ENCODE measurements around the gene SLIT3.

SLIT3 gene

DNA sequence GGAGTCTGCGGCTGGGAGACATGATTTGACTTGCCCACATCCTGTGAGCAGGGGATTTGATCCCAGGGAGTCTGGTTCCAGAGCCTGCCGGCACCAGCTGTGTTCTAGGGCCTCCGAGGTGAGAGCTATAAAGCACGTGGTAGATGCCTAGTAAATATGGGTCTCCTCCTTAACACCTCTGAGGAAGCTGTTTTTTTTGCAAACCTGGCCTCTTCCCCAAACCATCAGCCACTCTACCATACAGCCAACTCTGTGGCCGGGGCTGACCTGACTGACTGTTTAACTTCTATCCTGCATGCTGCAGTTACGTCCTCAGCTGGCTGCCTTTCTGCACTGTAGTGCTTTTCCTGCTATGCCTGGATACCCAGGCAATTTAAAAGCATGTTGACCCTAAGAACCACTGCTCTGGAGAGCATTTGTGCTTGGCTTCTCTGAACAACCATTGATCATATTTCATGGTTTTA, 220.5 kb downstream of the SLIT3 start:
- DNase-seq (ENCODE audit: low read depth in 2 of 2) = no peak

DNA sequence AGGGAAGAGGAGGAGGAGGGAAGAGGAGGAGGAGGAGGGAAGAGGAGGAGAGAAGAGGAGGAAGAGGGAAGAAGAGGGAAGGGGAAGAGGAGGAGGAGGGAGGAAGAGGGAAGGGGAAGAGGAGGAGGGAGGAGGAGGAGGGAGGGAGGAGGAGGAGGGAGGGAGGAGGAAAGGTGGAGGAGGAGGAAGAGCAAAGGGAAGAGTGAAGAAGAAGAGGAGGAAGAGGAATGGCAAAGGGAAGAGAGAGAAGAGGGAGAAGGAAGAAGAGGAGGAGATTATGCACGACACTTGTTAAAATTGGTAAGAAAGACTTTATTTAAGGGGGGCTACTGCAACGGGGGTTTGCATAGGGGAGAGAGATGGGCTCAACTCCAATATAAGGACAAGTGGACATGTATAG, 221.2 kb downstream of the SLIT3 start:
- DNase-seq (ENCODE audit: low read depth in 2 of 2) = no peak

DNA sequence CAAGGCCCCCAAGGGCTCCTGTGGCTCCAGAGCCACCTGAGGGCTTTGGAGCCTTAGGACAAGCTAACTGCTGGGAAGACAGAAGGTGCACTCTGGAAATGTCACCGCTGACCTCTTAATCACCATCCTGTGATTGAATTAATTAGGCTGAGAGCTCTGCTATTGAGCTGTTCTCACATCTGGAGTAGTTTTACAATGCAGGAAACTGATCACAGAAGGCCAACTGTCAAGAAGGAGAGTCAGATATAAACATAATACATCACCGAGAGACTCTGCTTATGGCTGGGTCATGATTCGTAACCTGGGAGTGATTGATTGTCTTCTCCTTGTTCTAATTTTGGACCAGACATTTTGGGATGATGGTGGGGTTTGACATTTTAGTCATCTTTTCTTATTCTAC, 226.1 kb downstream of the SLIT3 start:
- no peak for DNase-seq (ENCODE audit: low read depth in 2 of 2)

DNA sequence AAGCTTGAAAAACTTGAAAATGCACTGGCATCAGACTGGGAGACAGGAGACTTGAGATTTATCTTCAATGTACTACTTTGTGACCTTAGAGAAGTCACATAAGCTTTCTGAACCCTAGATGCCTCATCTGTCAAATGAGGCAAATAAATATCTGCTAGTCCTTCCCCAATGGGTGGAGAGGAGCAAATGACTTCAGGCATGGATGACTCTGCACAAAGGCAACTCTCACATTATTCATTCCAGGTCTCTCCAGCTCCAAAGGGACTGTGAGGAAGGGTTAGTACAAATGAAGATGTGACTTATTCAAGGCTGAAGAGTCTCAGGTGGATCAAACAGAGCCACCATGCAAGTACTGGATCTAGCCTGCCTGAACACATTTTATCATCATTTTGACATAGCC, 228.7 kb downstream of the SLIT3 start:
- DNase-seq (ENCODE audit: low read depth in 2 of 2) = no peak

DNA sequence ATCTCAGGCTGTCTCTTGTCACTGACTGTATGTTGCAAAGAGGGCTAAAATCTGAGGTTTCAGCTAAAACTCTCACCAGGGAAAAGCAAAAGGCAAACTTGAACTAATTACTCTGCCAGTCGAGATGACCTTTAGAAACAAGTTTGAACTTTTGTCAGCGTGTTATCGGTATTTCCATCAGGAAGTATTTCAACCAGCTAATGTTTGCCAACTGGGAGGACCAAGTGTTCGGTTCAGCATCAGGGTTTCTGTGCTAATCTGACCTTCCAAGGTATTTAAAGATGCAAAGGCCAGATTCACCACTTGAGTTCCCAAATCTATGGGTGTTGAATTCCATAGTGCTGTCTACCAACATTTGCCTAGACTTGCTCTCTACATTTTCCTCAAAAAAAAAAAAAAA, 230.5 kb downstream of the SLIT3 start:
- no peak for DNase-seq (ENCODE audit: low read depth in 2 of 2)

DNA sequence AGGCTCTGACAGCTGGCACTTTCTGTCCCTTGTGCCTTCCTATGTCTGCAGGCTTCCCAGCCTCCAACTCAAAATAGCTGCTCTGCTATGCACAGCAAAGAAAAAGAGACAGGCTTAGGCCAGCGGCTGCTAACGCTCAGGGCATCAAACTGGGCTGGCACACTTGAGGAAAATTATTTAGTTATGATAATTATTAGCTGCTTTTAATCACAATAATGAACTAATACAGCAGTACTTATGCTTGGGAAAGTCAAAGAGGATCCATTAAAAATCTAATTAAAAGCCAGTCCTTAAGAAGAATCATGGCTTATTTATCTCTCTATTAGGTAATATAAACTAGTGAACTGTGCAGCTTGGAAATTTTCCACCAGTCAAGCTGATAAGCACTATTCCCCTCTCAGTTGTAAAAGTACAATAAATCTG, 233.2 kb downstream of the SLIT3 start:
- DNase-seq (ENCODE audit: low read depth in 2 of 2) = no peak

DNA sequence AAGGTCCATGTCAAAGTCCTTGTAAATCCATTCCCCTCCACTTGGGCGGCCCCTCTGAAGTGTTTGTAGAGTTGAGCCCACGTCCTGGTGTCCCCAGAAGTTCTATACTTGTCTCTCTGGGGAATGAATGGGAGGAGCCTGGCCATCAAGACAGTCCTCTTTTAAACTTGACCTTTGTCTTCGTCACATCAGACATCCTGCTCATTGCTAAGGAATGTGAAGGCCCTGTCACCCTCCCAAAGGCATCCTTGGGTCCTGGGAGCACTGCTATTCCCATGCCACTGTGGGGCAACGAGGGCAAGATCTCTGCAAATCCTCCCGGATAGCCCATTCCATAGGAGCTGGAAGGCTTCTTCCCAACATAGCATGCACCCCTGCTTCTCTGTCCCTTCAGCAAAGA, 235.5 kb downstream of the SLIT3 start:
- DNase-seq (ENCODE audit: low read depth in 2 of 2) = no peak

DNA sequence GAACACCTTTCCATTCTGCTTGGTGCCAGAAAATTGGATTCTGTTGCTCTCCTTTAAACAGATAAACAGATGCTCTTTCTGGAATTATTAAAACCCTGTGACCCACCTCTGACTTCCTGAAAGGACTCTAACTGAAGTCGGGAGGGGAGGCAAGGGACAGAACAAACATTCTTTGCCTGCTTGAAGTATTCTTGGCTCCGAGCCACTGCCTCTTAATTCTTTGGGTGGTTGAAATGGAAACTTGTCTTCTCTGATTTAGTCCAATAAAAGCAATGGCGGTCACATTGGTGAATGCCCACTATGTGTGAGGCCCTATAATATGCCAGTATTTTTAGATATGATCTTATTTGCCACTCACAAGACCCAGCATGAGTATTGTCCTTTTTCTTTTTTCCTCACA, 236.8 kb downstream of the SLIT3 start:
- no peak for DNase-seq (ENCODE audit: low read depth in 2 of 2)

DNA sequence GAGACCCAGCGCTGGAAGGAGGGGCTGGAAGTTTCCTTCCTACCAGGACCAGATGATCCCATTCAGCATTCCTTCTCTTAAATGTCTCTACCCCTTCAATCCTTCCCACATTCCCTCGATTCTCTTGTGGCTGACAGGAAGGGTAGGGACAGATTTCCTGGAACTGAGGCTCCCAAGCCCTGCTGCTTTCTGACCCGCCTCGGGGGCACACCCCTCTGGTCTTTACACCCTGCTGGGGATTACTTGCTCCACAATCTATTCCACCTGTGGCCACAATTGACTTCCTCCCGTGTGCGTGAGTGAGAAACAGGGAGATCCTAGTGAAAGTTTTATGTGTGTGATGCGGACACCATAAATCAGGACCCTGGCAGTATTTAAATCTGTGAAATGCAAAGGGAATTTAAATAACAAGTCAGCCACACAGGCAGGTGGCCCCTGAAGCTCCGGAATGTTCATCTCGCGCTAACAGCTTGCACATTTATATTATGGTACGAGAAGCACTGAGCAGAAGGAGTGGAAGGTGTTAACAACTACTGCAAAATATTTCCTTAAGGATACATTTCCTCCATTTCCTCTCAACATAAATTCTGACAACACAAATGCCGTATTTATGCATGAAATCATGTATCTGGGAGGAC, 237.5 kb downstream of the SLIT3 start:
- DNase-seq (ENCODE audit: low read depth in 2 of 2) = no peak

DNA sequence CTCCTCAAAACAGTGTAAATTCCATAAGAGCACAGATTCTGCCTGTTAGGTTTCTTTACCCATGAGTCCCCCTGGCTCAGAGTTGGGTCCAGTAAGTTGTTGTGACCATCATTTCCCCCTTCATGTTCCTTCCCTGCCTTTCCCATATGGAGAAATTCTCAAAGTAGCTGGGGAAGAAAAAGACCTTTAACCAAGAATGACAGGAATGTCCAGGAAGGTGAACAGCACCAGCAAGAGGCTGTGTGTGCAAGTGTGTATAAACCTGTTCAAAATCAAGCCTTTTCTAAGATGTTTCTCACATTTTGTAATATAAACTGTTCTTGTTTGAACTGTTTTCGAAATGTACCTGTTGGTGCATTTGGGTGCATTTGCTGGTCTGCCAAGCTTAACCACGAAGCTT, 238.2 kb downstream of the SLIT3 start:
- no peak for DNase-seq (ENCODE audit: low read depth in 2 of 2)

DNA sequence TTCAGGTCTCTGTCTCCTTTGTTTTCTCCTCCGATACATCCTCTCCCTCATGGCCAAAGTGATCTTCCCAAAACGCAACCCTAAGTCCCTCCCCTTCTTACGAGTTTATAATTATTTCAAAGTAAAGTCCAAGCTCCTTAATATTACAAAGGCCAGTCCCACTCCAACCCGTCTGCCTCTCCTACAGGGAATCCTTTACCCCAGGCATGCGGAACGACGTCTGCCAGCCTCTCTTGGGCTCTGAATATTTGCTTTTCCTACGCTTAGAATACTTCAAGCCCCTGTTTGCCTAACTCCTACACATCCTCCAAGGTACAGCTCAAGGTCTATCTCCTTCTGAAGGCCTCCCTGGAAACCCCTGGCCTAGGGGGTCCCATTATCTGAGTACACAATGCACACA, 246.4 kb downstream of the SLIT3 start:
- no peak for DNase-seq (ENCODE audit: low read depth in 2 of 2)

DNA sequence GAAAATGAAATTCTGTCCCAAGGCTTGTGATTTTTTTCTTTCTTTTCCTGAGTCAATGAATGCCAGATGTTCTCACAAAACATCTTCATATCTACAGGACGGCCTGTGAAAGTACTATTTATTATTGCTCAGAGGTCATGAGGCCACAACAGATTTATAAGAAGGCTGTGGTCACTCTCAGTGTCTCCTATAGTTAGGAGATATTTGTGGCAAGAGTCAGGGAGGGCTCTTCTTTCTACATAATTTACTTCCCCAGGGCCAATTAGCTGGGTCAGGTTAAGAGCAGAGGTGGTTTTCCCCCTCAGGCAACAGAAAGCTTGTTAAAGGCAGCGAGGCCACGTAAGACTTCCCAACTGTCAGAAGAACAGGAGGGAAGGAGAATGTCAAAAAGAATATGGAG, 248.7 kb downstream of the SLIT3 start:
- no peak for DNase-seq (ENCODE audit: low read depth in 2 of 2)

DNA sequence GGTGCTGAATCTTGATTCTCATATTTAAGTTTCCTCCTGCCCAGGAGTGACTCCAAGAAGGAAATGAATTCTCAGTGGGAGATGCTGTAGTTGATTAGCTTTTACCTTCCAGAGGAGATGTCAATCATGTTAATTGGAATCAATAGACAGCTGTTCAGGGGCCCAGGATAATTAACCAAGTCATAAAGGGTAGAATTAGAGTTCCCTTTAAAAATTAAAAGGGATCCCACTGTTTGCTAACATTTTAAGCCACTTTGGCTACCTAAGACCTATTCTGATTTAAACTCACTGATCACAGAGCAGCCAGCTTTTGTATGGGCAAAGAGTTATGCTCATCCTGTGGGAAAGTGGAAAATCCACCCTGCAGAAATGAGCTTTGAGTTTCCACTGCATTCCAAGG, 249.6 kb downstream of the SLIT3 start:
- DNase-seq (ENCODE audit: low read depth in 2 of 2) = no peak

DNA sequence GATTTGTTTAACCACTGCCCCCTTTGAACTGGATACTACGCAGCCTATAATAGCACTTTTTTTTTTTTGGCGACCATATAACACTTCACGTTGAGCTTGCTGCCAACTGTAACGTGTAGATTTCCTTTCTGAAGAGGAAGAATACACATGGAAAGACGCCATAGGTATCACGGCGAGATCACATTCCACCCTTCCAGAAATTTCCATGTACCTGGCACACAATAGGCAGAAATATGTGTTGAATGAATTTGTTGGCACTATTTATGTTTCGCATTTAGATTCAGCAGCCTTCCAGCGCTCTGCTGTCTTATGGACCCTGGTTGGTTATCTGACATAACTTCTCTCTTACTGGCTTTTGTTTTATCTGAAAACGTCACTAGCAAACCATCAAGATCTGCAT, 250.3 kb downstream of the SLIT3 start:
- DNase-seq (ENCODE audit: low read depth in 2 of 2) = no peak

DNA sequence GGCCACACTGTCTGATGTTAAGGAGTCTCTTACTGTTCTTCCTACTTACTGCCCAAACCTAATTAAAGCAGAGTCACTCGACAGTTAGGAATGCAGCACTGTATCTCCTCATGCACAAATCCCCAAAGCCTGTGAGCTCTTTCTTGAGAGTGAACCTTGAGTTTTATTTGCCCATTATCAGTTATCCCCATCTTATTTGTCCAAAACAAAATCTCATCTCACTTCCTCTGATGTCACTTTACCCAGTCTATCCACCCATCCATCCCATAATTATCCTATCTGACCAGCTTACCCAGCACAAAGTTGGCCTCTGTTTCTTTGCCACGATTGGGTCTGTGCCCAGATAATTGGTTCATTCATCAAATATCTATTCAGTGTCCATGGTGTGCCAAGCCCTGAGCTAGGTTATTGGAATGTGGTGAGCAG, 250.8 kb downstream of the SLIT3 start:
- DNase-seq (ENCODE audit: low read depth in 2 of 2) = no peak

DNA sequence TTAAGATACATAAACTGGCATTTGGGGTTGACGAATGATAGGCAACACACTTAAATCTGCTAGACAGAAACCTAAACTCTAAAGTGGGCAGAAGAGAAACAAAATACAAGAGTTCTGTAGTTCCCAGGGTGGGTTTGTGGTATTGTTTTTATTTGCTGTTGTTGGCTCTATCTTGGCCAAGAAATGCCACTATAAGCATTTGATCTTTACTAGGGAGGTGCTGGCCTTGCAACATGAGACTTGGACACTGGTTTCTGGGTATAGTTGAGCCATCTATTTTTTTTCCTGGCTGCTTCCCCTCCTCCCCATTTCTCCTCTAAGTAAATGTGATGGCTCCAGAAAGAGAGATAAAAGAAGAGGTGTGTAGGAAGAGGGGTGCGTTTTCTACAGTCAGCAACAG, 251.2 kb downstream of the SLIT3 start:
- no peak for DNase-seq (ENCODE audit: low read depth in 2 of 2)

DNA sequence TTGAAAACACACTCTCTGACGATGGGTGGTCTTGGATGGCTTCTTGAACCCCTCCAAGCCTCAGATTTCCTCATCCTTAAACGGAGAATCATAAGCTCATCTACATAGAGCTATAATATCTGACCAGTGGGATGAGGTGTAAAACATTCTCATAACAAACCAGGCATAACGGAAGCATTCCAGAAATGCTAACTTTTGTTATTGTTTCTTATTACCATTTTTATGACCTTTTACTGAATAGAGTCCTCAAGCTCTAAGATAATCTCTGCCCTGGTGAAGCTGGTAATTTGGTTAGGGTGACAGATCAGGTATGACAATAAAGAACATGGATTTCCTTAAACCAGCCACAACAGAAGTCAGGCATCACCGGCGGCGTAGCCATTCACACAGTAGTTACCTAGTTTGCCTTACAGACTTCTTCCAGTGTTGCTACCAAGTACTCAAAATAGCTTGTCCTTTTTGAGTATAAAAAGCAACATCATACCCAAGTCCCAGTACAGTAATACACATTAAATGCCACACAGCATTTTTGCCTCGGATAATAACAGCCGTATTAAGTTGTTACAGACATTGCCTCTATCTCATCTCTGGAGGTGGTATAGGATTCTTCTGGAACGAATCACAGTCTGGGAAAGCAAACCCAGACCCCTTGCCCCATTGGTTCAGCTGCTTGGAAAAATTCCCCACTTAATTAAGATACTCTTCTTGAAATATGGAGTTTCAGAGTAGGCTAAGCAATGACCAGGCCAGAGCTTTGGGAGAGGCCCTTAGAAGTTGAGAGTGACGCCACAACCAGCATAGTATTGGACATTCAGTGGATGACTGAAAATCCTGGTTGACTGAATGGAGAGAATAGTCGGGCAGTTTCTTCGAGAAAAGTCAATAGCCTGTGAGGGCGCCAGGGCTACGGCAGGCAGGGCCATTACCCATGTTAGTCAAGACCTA, 252.5 kb downstream of the SLIT3 start:
- DNase-seq (ENCODE audit: low read depth in 2 of 2) = no peak

DNA sequence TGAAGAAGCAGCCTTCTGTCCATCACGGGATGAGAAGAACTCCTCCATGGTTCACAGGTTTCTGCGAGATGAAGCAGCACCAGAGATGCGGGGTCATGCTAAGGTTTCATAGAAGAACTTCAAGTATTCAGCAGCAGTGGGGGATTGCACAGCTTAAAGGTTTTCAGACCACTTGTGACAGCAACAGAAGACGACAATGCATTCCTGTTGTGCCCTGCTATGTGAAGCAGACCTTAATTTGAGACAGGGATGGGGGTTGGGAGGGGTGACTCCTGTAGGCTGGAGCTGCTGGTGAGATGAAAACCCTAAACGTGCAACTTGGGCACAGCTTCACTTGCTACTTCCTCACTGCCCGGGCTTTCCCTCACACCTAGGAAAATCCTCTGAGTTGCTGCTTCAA, 256.0 kb downstream of the SLIT3 start:
- no peak for DNase-seq (ENCODE audit: low read depth in 2 of 2)

DNA sequence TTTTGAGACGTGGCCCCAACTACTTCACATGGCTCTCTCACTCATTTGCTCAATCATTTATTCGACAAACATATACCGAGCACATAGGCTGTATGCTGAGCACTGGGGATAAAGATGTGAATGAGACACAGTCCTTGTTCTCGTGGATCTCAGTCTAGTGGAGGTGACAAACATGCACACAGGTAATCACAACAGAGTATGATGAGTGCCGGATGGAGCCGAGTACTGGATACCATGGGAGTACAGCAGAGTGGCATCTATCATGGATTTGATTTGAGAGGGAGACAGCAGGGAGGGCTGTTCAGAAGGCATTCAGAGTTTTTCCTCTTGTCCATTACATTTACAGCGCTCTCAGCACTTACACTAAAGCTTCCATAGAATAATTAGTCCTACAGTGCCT, 259.8 kb downstream of the SLIT3 start:
- no peak for DNase-seq (ENCODE audit: low read depth in 2 of 2)

DNA sequence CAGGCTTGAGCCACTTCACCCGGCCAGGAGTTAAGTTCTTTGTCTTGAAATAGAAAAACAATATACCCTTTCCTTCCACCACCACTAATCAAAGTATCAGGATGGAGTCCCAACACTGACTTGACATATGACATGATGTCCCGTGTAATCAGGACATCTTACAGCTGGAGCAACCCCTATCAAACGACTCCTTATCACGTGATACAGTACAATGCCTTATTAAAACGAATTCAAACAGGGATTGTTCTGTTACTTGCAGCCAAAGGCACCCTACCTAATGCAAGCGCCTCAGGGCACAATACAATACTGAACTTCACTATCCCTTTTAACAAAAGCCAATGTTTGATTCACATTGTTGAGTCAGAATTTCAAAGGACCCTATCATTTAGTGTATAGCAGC, 261.3 kb downstream of the SLIT3 start:
- no peak for DNase-seq (ENCODE audit: low read depth in 2 of 2)

DNA sequence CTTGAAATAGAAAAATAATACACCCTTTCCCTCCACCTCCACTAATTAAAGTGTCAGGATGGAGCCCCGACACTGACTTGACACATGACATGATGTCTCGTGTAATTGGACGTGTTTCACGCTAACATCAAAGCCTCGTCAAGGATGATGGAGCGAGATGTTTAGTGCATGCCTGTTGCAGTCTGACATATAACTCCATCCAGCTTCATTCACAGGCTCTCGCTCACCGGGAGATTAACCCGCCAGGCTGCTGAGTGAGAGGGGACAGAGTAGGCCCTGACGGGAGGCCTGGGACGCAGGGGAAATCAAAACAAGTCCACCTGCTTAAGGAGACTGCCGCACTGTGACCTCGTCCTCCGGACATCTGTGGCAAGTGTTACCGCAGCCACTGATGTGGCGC, 263.5 kb downstream of the SLIT3 start:
- no peak for DNase-seq (ENCODE audit: low read depth in 2 of 2)

DNA sequence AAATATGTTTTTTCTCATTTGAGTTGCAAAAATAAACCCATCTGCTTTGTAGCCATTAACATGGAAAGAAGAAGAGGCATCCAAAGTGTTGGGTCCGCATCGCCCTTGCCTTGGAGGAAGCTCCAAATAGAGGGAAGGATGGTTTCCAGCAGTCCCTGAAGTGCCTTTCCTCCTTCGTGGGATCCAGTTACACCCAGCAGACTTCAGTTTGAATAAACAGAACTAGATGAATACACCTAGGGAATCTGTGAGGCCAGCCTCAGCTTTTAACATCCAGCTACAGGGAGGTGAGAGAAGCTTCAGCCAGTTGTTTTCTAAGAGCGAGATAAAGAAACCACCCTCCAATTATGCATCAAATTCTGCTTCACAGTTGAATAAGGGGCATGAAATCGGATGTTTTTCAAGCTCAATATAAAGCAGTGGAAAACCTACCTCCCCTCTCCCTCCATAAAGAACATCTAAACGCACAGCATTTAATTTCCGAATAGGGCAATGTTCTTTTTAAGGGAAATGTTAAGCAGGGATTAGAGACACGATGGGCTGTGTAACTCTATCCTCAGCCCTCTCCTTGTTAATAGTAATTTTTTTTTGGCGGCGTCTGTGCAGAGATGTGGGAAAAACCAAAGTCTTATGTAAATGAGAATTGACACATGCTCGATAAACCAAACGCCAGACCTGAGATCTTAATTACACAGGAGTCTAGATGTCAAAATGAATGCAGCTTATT, 264.7 kb downstream of the SLIT3 start:
- no peak for DNase-seq (ENCODE audit: low read depth in 2 of 2)
